Thymus (tissue), 11 donors: Measurements from ENCODE around the gene ANAPC10. TPM values are rescaled to one million over a fixed set of nuclear protein-coding genes. Genes with fewer than 3 reads are reported as not detected.
"Not testable (repeated sequence)": the region's sequence is repeated elsewhere in the genome, so short reads cannot be mapped to it uniquely, and the experiment has no call there.

Experiments used
- DNase-seq, 9 donors: peaks; one replicate each; pipeline ENCODE4 v3.0.0-alpha.2; 2013; ENCODE audit warnings: low spot score in 9 of 9, low read depth in 6 of 9, missing footprints in 1 of 9
- H3K27ac ChIP-seq, 2 donors: one replicate each; pipeline ENCODE4 v1.5.1; 2013; ENCODE audit warnings: control low read depth in 1 of 2, low read depth in 1 of 2, low read length in 1 of 2, mild to moderate bottlenecking in 1 of 2, moderate library complexity in 1 of 2
- H3K27me3 ChIP-seq, 2 donors: one replicate each; pipeline ENCODE4 v1.5.1; 2013; ENCODE audit warnings: low read length in 1 of 2; ENCODE audit not compliant: control insufficient read depth in 2 of 2, insufficient read depth in 1 of 2
- H3K36me3 ChIP-seq, 2 donors: one replicate each; pipeline ENCODE4 v1.5.1; 2013; ENCODE audit warnings: low read length in 1 of 2, mild to moderate bottlenecking in 1 of 2, moderate library complexity in 1 of 2; ENCODE audit not compliant: control insufficient read depth in 2 of 2, insufficient read depth in 2 of 2
- H3K4me1 ChIP-seq, 2 donors: one replicate each; pipeline ENCODE4 v1.5.1; 2013; ENCODE audit warnings: low read length in 2 of 2; ENCODE audit not compliant: control insufficient read depth in 2 of 2, insufficient read depth in 2 of 2
- H3K4me3 ChIP-seq, 2 donors: one replicate each; pipeline ENCODE4 v1.5.1; 2013; ENCODE audit warnings: low read length in 2 of 2, control low read depth in 1 of 2, mild to moderate bottlenecking in 1 of 2
- H3K9me3 ChIP-seq, 2 donors: one replicate each; pipeline ENCODE4 v1.5.1; 2013; ENCODE audit warnings: low read length in 1 of 2, mild to moderate bottlenecking in 1 of 2; ENCODE audit not compliant: control insufficient read depth in 2 of 2, insufficient read depth in 1 of 2
- WGBS: extraction: QIAGEN DNeasy Blood & Tissue Kit; methylation state at CpG from one replicate; pipeline ENCODE4 v1.1.7; 2013; 5-methylcytosine and 5-hydroxymethylcytosine counted together
- polyA plus RNA-seq: library from polyadenylated mRNA; stranded (reverse); fragments of 200-250 nt; gene quantifications from one replicate; pipeline ENCODE4 v1.2.3, GENCODE V29; 2013
- total RNA-seq: library from RNA; stranded (reverse); fragments of 120-200 nt; gene quantifications from one replicate; pipeline ENCODE4 v1.2.4, GENCODE V29; 2013
- donor health status: healthy.

Gene ANAPC10
- total and polyA plus RNA-seq, 2 donors = 31.1 to 36.5 TPM

- Histone ChIP-seq H3K4me3 (no peak overlapping the region), H3K36me3 (peaks cover 0 to 3% of the 10 kb centered on the region in 2 donors), H3K27me3 (no peaks in the 10 kb centered on the region), H3K9me3 (no peaks in the 10 kb centered on the region), H3K4me1 (no peaks in the 10 kb centered on the region), H3K27ac (no peak overlapping the region)
- no peak for DNase-seq
- 95% methylated on average over 3 of the region's 3 CpGs for WGBS
These were observed 55.3 kb downstream of the ANAPC10 start for GRCh38 chr4:145042601-145043285.

GRCh38 chr4:145041378-145041777, 56.6 kb downstream of the ANAPC10 start:
- H3K4me1 ChIP-seq = no peaks in the 10 kb centered on the region
- H3K9me3 ChIP-seq = no peaks in the 10 kb centered on the region
- no peak for DNase-seq
- H3K36me3 ChIP-seq = peaks cover 0 to 3% of the 10 kb centered on the region in 2 donors
- no peak overlapping the region for H3K4me3 ChIP-seq
- H3K27me3 ChIP-seq = no peaks in the 10 kb centered on the region
- H3K27ac ChIP-seq = no peak overlapping the region
- 40% methylated on average over 3 of the region's 3 CpGs for WGBS

- no peak for DNase-seq
- H3K27ac ChIP-seq = peak overlapping the region in 1 of 2 donors; percentile 74
- no peak overlapping the region for H3K4me3 ChIP-seq
- H3K36me3 ChIP-seq = peaks cover 14 to 15% of the 10 kb centered on the region in 2 donors
- no peaks in the 10 kb centered on the region for H3K27me3 ChIP-seq
- H3K9me3 ChIP-seq = no peaks in the 10 kb centered on the region
- WGBS = 86% methylated on average over 2 of the region's 2 CpGs
- H3K4me1 ChIP-seq = peaks cover 8 to 14% of the 10 kb centered on the region in 2 donors
These were observed 62.4 kb downstream of the ANAPC10 start for GRCh38 chr4:145035494-145036136.

- H3K4me1 ChIP-seq = peaks cover 8 to 14% of the 10 kb centered on the region in 2 donors
- peak overlapping the region in 1 of 2 donors; percentile 74 for H3K27ac ChIP-seq
- no peaks in the 10 kb centered on the region for H3K27me3 ChIP-seq
- peak in 4 of 9 donors; percentile 5 to 59 (median 14) for DNase-seq
- no peaks in the 10 kb centered on the region for H3K9me3 ChIP-seq
- 50% methylated on average over 6 of the region's 6 CpGs for WGBS
- no peak overlapping the region for H3K4me3 ChIP-seq
- peaks cover 12 to 14% of the 10 kb centered on the region in 2 donors for H3K36me3 ChIP-seq
These were observed 63.2 kb downstream of the ANAPC10 start for GRCh38 chr4:145034727-145035211.

GRCh38 chr4:145019346-145019745, 78.7 kb downstream of the ANAPC10 start:
- H3K27me3 ChIP-seq = no peaks in the 10 kb centered on the region
- H3K4me1 ChIP-seq = no peaks in the 10 kb centered on the region
- no peak overlapping the region for H3K4me3 ChIP-seq
- H3K36me3 ChIP-seq = peaks cover 0 to 2% of the 10 kb centered on the region in 2 donors
- DNase-seq = peak in 1 of 9 donors; percentile 27
- 9% methylated on average over 1 of the region's 1 CpG for WGBS
- H3K27ac ChIP-seq = peak overlapping the region; percentile 8 to 24
- no peaks in the 10 kb centered on the region for H3K9me3 ChIP-seq

GRCh38 chr4:145014365-145014764, 83.6 kb downstream of the ANAPC10 start:
- H3K27me3 ChIP-seq = no peaks in the 10 kb centered on the region
- over 99% methylated on average over 4 of the region's 4 CpGs for WGBS
- no peak overlapping the region for H3K4me3 ChIP-seq
- no peak overlapping the region for H3K27ac ChIP-seq
- no peaks in the 10 kb centered on the region for H3K36me3 ChIP-seq
- DNase-seq = no peak
- no peaks in the 10 kb centered on the region for H3K9me3 ChIP-seq
- H3K4me1 ChIP-seq = no peaks in the 10 kb centered on the region

- no peak for DNase-seq
- Histone ChIP-seq H3K4me3 (no peak overlapping the region), H3K27ac (no peak overlapping the region), H3K36me3 (no peaks in the 10 kb centered on the region), H3K4me1 (no peaks in the 10 kb centered on the region), H3K27me3 (no peaks in the 10 kb centered on the region), H3K9me3 (no peaks in the 10 kb centered on the region)
These were observed 85.2 kb downstream of the ANAPC10 start for GRCh38 chr4:145012841-145013240.

- Histone ChIP-seq H3K27me3 (no peaks in the 10 kb centered on the region), H3K4me3 (no peak overlapping the region), H3K4me1 (no peaks in the 10 kb centered on the region), H3K27ac (no peak overlapping the region), H3K9me3 (no peaks in the 10 kb centered on the region), H3K36me3 (no peaks in the 10 kb centered on the region)
- DNase-seq = no peak
These were observed 86.4 kb downstream of the ANAPC10 start for GRCh38 chr4:145011636-145012035.

GRCh38 chr4:145010315-145010714, 87.7 kb downstream of the ANAPC10 start:
- not testable (repeated sequence) for H3K9me3 ChIP-seq, H3K4me1 ChIP-seq, H3K36me3 ChIP-seq, H3K27me3 ChIP-seq, H3K4me3 ChIP-seq, H3K27ac ChIP-seq, DNase-seq
- 94% methylated on average over 6 of the region's 6 CpGs for WGBS
